Hematopoietic multipotent progenitor cell (in vitro differentiated cells): Measurements from ENCODE around the gene OGG1. TPM values are rescaled to one million over a fixed set of nuclear protein-coding genes. Genes with fewer than 3 reads are reported as not detected.

Source experiments
- total RNA-seq: library from RNA; depleted of rRNA; stranded (reverse); fragments of >200 nt; gene quantifications from one replicate; pipeline ENCODE4 v1.2.3, GENCODE V29; 2012

OGG1 gene
- total RNA-seq, 1 donor, result 30.7 TPM

Other genes starting within 250 kb of the OGG1 start
- gene LHFPL4, start 196.1 kb upstream of the OGG1 start, total RNA-seq, result not detected
- 64.1 TPM for gene MTMR14, start 100.4 kb upstream of the OGG1 start, total RNA-seq
- gene CPNE9, start 46.1 kb upstream of the OGG1 start, total RNA-seq, result 0.81 TPM
- gene BRPF1, start 18.2 kb upstream of the OGG1 start, total RNA-seq, result 62.2 TPM
- gene CAMK1, start 20.0 kb downstream of the OGG1 start, total RNA-seq, result 1.1 TPM
- 41.5 TPM for gene TADA3, start 42.5 kb downstream of the OGG1 start, total RNA-seq
- 184 TPM for gene ARPC4, start 43.1 kb downstream of the OGG1 start, total RNA-seq
- gene TTLL3, start 60.3 kb downstream of the OGG1 start, total RNA-seq, result 35.3 TPM
- 42.8 TPM for gene RPUSD3, start 94.1 kb downstream of the OGG1 start, total RNA-seq
- gene CIDEC, start 130.3 kb downstream of the OGG1 start, total RNA-seq, result under 0.01 TPM
- 41.5 TPM for gene JAGN1, start 140.7 kb downstream of the OGG1 start, total RNA-seq
- 1.9 TPM for gene IL17RE, start 152.9 kb downstream of the OGG1 start, total RNA-seq
- gene IL17RC, start 167.1 kb downstream of the OGG1 start, total RNA-seq, result 31.2 TPM
- gene CRELD1, start 183.9 kb downstream of the OGG1 start, total RNA-seq, result 22.1 TPM
- gene PRRT3, start 202.5 kb downstream of the OGG1 start, total RNA-seq, result 8.1 TPM
- 37.4 TPM for gene EMC3, start 236.9 kb downstream of the OGG1 start, total RNA-seq